IMR-90 (cell line): ENCODE data around the gene OR2T29. TPM values are rescaled to one million over a fixed set of nuclear protein-coding genes. Genes with fewer than 3 reads are reported as not detected.
"Not testable (repeated sequence)": the region's sequence is repeated elsewhere in the genome, so short reads cannot be mapped to it uniquely, and the experiment has no call there.

Source experiments
- ATAC-seq: fragments of 200-7000 bp; cut with Tn5 transposase; 2 replicates; pipeline ENCODE4 v1.9.1; 2020; ENCODE audit warnings: low read depth, mild to moderate bottlenecking, moderate library complexity
- BruUV-seq: library from RNA; stranded (reverse); fragments of 400-500 nt; replicated peaks from 2 replicates; lab custom pipeline; 2021; lab: Mats Ljungman, UMichigan
- CTCF ChIA-PET: fragments of 300-600 bp; formaldehyde crosslinking; extraction: SDS; loops from one replicate; lab custom pipeline; 2021; ENCODE audit warnings: antibody characterized with exemption; lab: Yijun Ruan, JAX
- POLR2A ChIA-PET: fragments of 300-600 bp; sonication (Branson Sonifier 250); formaldehyde crosslinking; loops from one replicate; lab custom pipeline; 2022; ENCODE audit warnings: antibody characterized with exemption; ENCODE audit not compliant: unreplicated experiment; lab: Charles Lee
- DNase-seq: peaks from one replicate; pipeline ENCODE4 v3.0.0; 2013
- H2AFZ ChIP-seq: replicated peaks from 2 replicates; pipeline ENCODE3; 2013; ENCODE audit warnings: low read length, mild to moderate bottlenecking; ENCODE audit not compliant: poor library complexity
- H2AK5ac ChIP-seq: 2 replicates; pipeline ENCODE4 v1.6.1; 2013; ENCODE audit warnings: low read depth, low read length, inconsistent platforms
- H2AK9ac ChIP-seq: replicated peaks from 2 replicates; pipeline ENCODE3; 2013; ENCODE audit warnings: mild to moderate bottlenecking, low read depth, low read length, moderate library complexity; ENCODE audit not compliant: poor library complexity
- H2BK120ac ChIP-seq: 2 replicates; pipeline ENCODE4 v1.6.1; 2013; ENCODE audit warnings: low read depth, low read length, inconsistent platforms
- H2BK15ac ChIP-seq: 3 replicates; pipeline ENCODE4 v1.6.1; 2013; ENCODE audit warnings: low read depth, low read length, inconsistent platforms
- H2BK20ac ChIP-seq: 2 replicates; pipeline ENCODE4 v1.6.1; 2013; ENCODE audit warnings: low read depth, mild to moderate bottlenecking, inconsistent platforms, low read length, moderate library complexity
- H2BK5ac ChIP-seq: 2 replicates; pipeline ENCODE4 v1.6.1; 2013; ENCODE audit warnings: mild to moderate bottlenecking, low read depth, low read length, inconsistent platforms; ENCODE audit not compliant: poor library complexity, severe bottlenecking
- H3K14ac ChIP-seq: replicated peaks from 2 replicates; pipeline ENCODE4 v1.6.1; 2013; ENCODE audit warnings: low read depth, low read length, inconsistent platforms
- H3K18ac ChIP-seq: 2 replicates; pipeline ENCODE4 v1.6.1; 2013; ENCODE audit warnings: low read depth, low read length, control low read depth
- H3K23ac ChIP-seq: 2 replicates; pipeline ENCODE4 v1.6.1; 2013; ENCODE audit warnings: low read depth, low read length, inconsistent platforms
- H3K27ac ChIP-seq: 2 replicates; pipeline ENCODE4 v1.5.1; 2013; ENCODE audit warnings: mild to moderate bottlenecking, control low read depth, low read length; ENCODE audit not compliant: insufficient read depth
- H3K27me3 ChIP-seq: 2 replicates; pipeline ENCODE4 v1.6.1; 2013; ENCODE audit warnings: low read length; ENCODE audit not compliant: control insufficient read depth, insufficient read depth
- H3K36me3 ChIP-seq: 2 replicates; pipeline ENCODE4 v1.6.1; 2013; ENCODE audit warnings: low read length, mixed read lengths; ENCODE audit not compliant: control insufficient read depth, insufficient read depth
- H3K4ac ChIP-seq: 2 replicates; pipeline ENCODE4 v1.6.1; 2013; ENCODE audit warnings: low read depth, low read length, inconsistent platforms
- H3K4me1 ChIP-seq: 2 replicates; pipeline ENCODE4 v1.6.1; 2013; ENCODE audit warnings: low read length, mixed read lengths; ENCODE audit not compliant: control insufficient read depth, insufficient read depth
- H3K4me2 ChIP-seq: 2 replicates; pipeline ENCODE4 v1.6.1; 2013; ENCODE audit warnings: low read depth, mild to moderate bottlenecking, control low read depth, low read length, moderate library complexity
- H3K4me3 ChIP-seq: 2 replicates; pipeline ENCODE4 v1.5.1; 2013; ENCODE audit warnings: low read depth, mild to moderate bottlenecking, control low read depth, low read length, moderate library complexity; ENCODE audit not compliant: insufficient read depth
- H3K56ac ChIP-seq: 2 replicates; pipeline ENCODE4 v1.6.1; 2013; ENCODE audit warnings: low read length, inconsistent platforms; ENCODE audit not compliant: insufficient read depth; ENCODE audit errors: extremely low read depth
- H3K79me1 ChIP-seq, 2 experiments: 2 replicates each; pipeline ENCODE4 v1.6.1; 2013; ENCODE audit warnings: low read length in 2 of 2, inconsistent platforms in 1 of 2, low read depth in 1 of 2
- H3K9ac ChIP-seq: 2 replicates; pipeline ENCODE4 v1.6.1; 2013; ENCODE audit warnings: low read depth, low read length, control low read depth
- H3K9me1 ChIP-seq: 2 replicates; pipeline ENCODE4 v1.6.1; 2013; ENCODE audit warnings: low read length, inconsistent platforms; ENCODE audit not compliant: insufficient read depth
- H3K9me3 ChIP-seq: 2 replicates; pipeline ENCODE4 v1.6.1; 2013; ENCODE audit warnings: low read length; ENCODE audit not compliant: control insufficient read depth, insufficient read depth
- H4K20me1 ChIP-seq: 2 replicates; pipeline ENCODE4 v1.6.1; 2013; ENCODE audit warnings: low read length, inconsistent platforms; ENCODE audit not compliant: insufficient read depth
- H4K5ac ChIP-seq: 2 replicates; pipeline ENCODE4 v1.6.1; 2013; ENCODE audit warnings: mild to moderate bottlenecking, low read depth, low read length, control low read depth
- H4K8ac ChIP-seq, 2 experiments: 2 replicates each; pipeline ENCODE4 v1.6.1; 2013; ENCODE audit warnings: low read depth in 2 of 2, low read length in 2 of 2, control low read depth in 1 of 2, inconsistent platforms in 1 of 2
- H4K91ac ChIP-seq: 2 replicates; pipeline ENCODE4 v1.6.1; 2013; ENCODE audit warnings: low read depth, low read length, inconsistent platforms; ENCODE audit not compliant: insufficient read depth
- WGBS, 2 experiments: methylation state at CpG; one replicate each; pipeline versions ENCODE4 v1.1.5 to v1.1.7; 2013; ENCODE audit warnings: missing lambda C conversion rate in 2 of 2; ENCODE audit not compliant: insufficient read length in 1 of 2; ENCODE audit errors: extremely low coverage in 2 of 2; 5-methylcytosine and 5-hydroxymethylcytosine counted together
- dilution Hi-C: fragments of 300-500 bp; cut with HindIII; formaldehyde crosslinking; loops from one replicate; pipeline ENCODE4 v1.14.3; 2018; ENCODE audit warnings: low sequenced_read_pairs; ENCODE audit not compliant: unreplicated experiment
- in situ Hi-C: fragments of 300-500 bp; cut with MboI; formaldehyde crosslinking; loops from 3 replicates; pipeline ENCODE4 v1.14.3; 2019; ENCODE audit warnings: low sequenced_read_pairs, inconsistent platforms, mixed read lengths
- intact Hi-C: fragments of 100-400 bp; cut with micrococcal nuclease; formaldehyde crosslinking; loops from 2 replicates; pipeline ENCODE4 v1.10.0; 2022
- polyA plus RNA-seq, 3 experiments: library from polyadenylated mRNA; depleted of rRNA; stranded (reverse); fragments of >200 nt; gene quantifications; 2 replicates each; pipeline ENCODE4 v1.2.3, GENCODE V29; 2012; ENCODE audit warnings: low replicate concordance in 1 of 3
- total RNA-seq: library from RNA; depleted of rRNA; stranded (reverse); fragments of >200 nt; gene quantifications from 2 replicates; pipeline ENCODE4 v1.2.3, GENCODE V29; 2012

The OR2T29 gene
- total and polyA plus RNA-seq, 2 of the 4 experiments (the other 2 are of a cell fraction), result not detected

- H3K4me2 ChIP-seq, intact Hi-C loops, H2AK9ac ChIP-seq, H3K9me1 ChIP-seq, CTCF ChIA-PET, H3K36me3 ChIP-seq, dilution Hi-C loops, H4K5ac ChIP-seq, BruUV-seq, H3K4me1 ChIP-seq, H2BK5ac ChIP-seq, H4K91ac ChIP-seq, H2AFZ ChIP-seq, H4K8ac ChIP-seq, H2BK20ac ChIP-seq, H3K14ac ChIP-seq, ATAC-seq, H3K27me3 ChIP-seq, POLR2A ChIA-PET, H3K4ac ChIP-seq, H3K56ac ChIP-seq, H3K4me3 ChIP-seq, H3K18ac ChIP-seq, H4K20me1 ChIP-seq, H2BK15ac ChIP-seq, H2AK5ac ChIP-seq, in situ Hi-C loops, H3K27ac ChIP-seq, H3K9ac ChIP-seq, H2BK120ac ChIP-seq, H3K9me3 ChIP-seq, H3K79me1 ChIP-seq, DNase-seq, H3K23ac ChIP-seq: not testable (repeated sequence)
Observed at GRCh38 chr1:248510217-248510616, 52.4 kb downstream of the OR2T29 start.

DNA sequence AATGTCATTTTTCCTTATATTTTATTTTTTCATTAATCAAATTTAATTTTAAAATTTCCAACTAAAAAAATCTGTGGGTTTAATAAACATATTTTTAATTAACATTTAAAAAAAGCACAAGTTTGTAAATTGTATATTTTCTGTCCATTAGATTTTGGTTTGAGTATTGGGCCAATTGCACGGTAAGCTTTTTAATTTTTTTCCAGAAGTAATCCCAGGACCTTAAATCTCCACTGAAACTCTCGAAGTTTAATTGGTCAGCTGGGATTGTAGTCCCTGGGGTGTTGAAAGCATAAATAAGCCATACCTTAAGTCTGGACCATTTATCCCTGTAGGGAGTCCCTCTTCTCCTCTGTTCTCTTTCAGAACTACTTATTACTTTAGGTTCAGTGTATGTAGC is 54.8 kb downstream of the OR2T29 start, which contains the start of gene OR2G6:
Gene OR2G6, plus strand, starts transcription at position 301 of the 400 bp plus-strand sequence. CDS start 13,574 bp downstream, outside the sequence.
- H3K27me3 ChIP-seq, H3K18ac ChIP-seq, H3K4me3 ChIP-seq, H3K79me1 ChIP-seq, H3K27ac ChIP-seq, H3K36me3 ChIP-seq, H4K20me1 ChIP-seq, BruUV-seq, H3K9me3 ChIP-seq, H3K9ac ChIP-seq, H2BK120ac ChIP-seq, H2BK20ac ChIP-seq, H3K56ac ChIP-seq, H3K9me1 ChIP-seq, POLR2A ChIA-PET, H3K4ac ChIP-seq, H3K14ac ChIP-seq, H2BK15ac ChIP-seq, H4K5ac ChIP-seq, ATAC-seq, in situ Hi-C loops, H2AFZ ChIP-seq, H2AK5ac ChIP-seq, H4K8ac ChIP-seq, DNase-seq, H3K23ac ChIP-seq, H2AK9ac ChIP-seq, H2BK5ac ChIP-seq, H3K4me1 ChIP-seq, H3K4me2 ChIP-seq, CTCF ChIA-PET, intact Hi-C loops, dilution Hi-C loops, H4K91ac ChIP-seq: not testable (repeated sequence)
- no CpG with 5 or more reads among the region's 2 CpGs for WGBS, 2 experiments
